Measurements from ENCODE around the gene JPH3.
"Not testable (repeated sequence)": the region's sequence is repeated elsewhere in the genome, so short reads cannot be mapped to it uniquely, and the experiment has no call there.

JPH3 gene

GRCh38 chr16:87575027-87575804 is 27.1 kb upstream of the JPH3 start:
- no peak for DNase-seq (ENCODE audit: low read depth, low spot score)

- no peak for DNase-seq (ENCODE audit: low read depth, low spot score)
These were observed 26.1 kb upstream of the JPH3 start for GRCh38 chr16:87576171-87576570.

GRCh38 chr16:87578142-87578930 is 24.0 kb upstream of the JPH3 start:
- DNase-seq (ENCODE audit: low read depth, low spot score) = not testable (repeated sequence)

- no peak for DNase-seq (ENCODE audit: low read depth, low spot score)
These were observed 22.6 kb upstream of the JPH3 start for GRCh38 chr16:87579691-87580090.

- DNase-seq (ENCODE audit: low read depth, low spot score) = no peak
These were observed 21.4 kb upstream of the JPH3 start for GRCh38 chr16:87580855-87581261.

GRCh38 chr16:87581857-87582215 is 20.5 kb upstream of the JPH3 start:
- no peak for DNase-seq (ENCODE audit: low read depth, low spot score)

- DNase-seq (ENCODE audit: low read depth, low spot score) = no peak
These were observed 19.9 kb upstream of the JPH3 start for GRCh38 chr16:87582216-87582965.

- DNase-seq (ENCODE audit: low read depth, low spot score) = no peak
These were observed 19.4 kb upstream of the JPH3 start for GRCh38 chr16:87582966-87583325.

- DNase-seq (ENCODE audit: low read depth, low spot score) = no peak
These were observed 18.7 kb upstream of the JPH3 start for GRCh38 chr16:87583453-87584131.

GRCh38 chr16:87584271-87584670 is 18.0 kb upstream of the JPH3 start:
- no peak for DNase-seq (ENCODE audit: low read depth, low spot score)

GRCh38 chr16:87584975-87585374 is 17.3 kb upstream of the JPH3 start:
- no peak for DNase-seq (ENCODE audit: low read depth, low spot score)

- no peak for DNase-seq (ENCODE audit: low read depth, low spot score)
These were observed 16.7 kb upstream of the JPH3 start for GRCh38 chr16:87585442-87586200.

GRCh38 chr16:87586201-87586782 is 16.0 kb upstream of the JPH3 start:
- no peak for DNase-seq (ENCODE audit: low read depth, low spot score)

GRCh38 chr16:87587636-87588035 is 14.7 kb upstream of the JPH3 start:
- DNase-seq (ENCODE audit: low read depth, low spot score) = no peak

GRCh38 chr16:87592018-87592712 is 10.1 kb upstream of the JPH3 start:
- no peak for DNase-seq (ENCODE audit: low read depth, low spot score)

GRCh38 chr16:87593710-87594258 is 8.5 kb upstream of the JPH3 start:
- DNase-seq (ENCODE audit: low read depth, low spot score) = no peak

- DNase-seq (ENCODE audit: low read depth, low spot score) = no peak
These were observed 6.6 kb upstream of the JPH3 start for GRCh38 chr16:87595712-87596111.

GRCh38 chr16:87597324-87597830 is 4.9 kb upstream of the JPH3 start:
- no peak for DNase-seq (ENCODE audit: low read depth, low spot score)

- no peak for DNase-seq (ENCODE audit: low read depth, low spot score)
These were observed 3.9 kb upstream of the JPH3 start for GRCh38 chr16:87598431-87598830.

- no peak for DNase-seq (ENCODE audit: low read depth, low spot score)
These were observed 2.1 kb upstream of the JPH3 start for GRCh38 chr16:87600246-87600645.

Data from iPS DF 19.7 (cell line).